ENCODE data around the gene USH1C. TPM values are rescaled to one million over a fixed set of nuclear protein-coding genes. Genes with fewer than 3 reads are reported as not detected.

USH1C gene
- total and polyA plus RNA-seq, 2 of the 13 experiments (the other 11 are each of a cell fraction or from before 2014, with no cell fraction given): not detected

- in situ Hi-C loops (cut with HindIII; ENCODE audit: extremely low pct_ligation_motif_present, low pct_unique_long_range_greater_than_20kb) (loop anchor here (5.0 kb wide), 1 partner anchor 88 kb away; no protein-coding TSS in a partner anchor), intact Hi-C loops (cut with micrococcal nuclease; ENCODE audit: unreplicated experiment) (no loop called here)
- Histone ChIP-seq H3K4me2 (ENCODE audit: low read depth, low read length) (no peak overlapping the region), H3K36me3 (replicated peaks in 1 of 2; ENCODE audit: control insufficient read depth in 1 of 2, insufficient read depth in 2 of 2, low read length in 2 of 2) (no peaks in the 10 kb centered on the region), H3K27ac (ENCODE audit: extremely low read length, insufficient read depth, low read length) (no peak overlapping the region), H3K9me3 (ENCODE audit: low read length) (no peaks in the 10 kb centered on the region), H3K4me3 (replicated peaks in 1 of 3; ENCODE audit: insufficient read depth in 1 of 3, low read depth in 2 of 3, low read length in 3 of 3) (no peak overlapping the region), H3K79me2 (ENCODE audit: insufficient read depth, low read length) (no peaks in the 10 kb centered on the region), H3K9ac (ENCODE audit: insufficient read depth, low read depth, low read length) (no peak overlapping the region), H3K4me1 (ENCODE audit: insufficient read depth, low read length) (no peaks in the 10 kb centered on the region), H2AFZ (ENCODE audit: low read length) (no peak overlapping the region), H4K20me1 (ENCODE audit: insufficient read depth, low read length) (no peaks in the 10 kb centered on the region), H3K27me3 (ENCODE audit: control insufficient read depth in 1 of 2, insufficient read depth in 2 of 2, low read length in 2 of 2) (peaks cover 2 to 10% of the 10 kb centered on the region in 2 experiments; a peak in 3 of 5 replicates)
- 43% methylated on average over 6 of the region's 6 CpGs for WGBS (ENCODE audit: low lambda C conversion rate)
- FAIRE-seq (no peak), DNase-seq (ENCODE audit: low spot score) (no peak), ATAC-seq (no peak)
- BruUV-seq (replicated peaks): no TSS peak
- ChIA-PET POLR2A (no interaction called here), CTCF (ENCODE audit: low intra/inter-chr PET ratio, low total read pairs) (no interaction called here)
- TF ChIP-seq ATAD3A (CRISPR knock-in tag; IDR thresholded peaks at IDR 0.05): no peak
Measured at GRCh38 chr11:17469998-17470397, 74.2 kb downstream of the USH1C start.

- Histone ChIP-seq H3K27ac (ENCODE audit: extremely low read length, insufficient read depth, low read length) (no peak overlapping the region), H3K4me3 (replicated peaks in 1 of 3; ENCODE audit: insufficient read depth in 1 of 3, low read depth in 2 of 3, low read length in 3 of 3) (no peak overlapping the region), H2AFZ (ENCODE audit: low read length) (no peak overlapping the region), H3K9ac (ENCODE audit: insufficient read depth, low read depth, low read length) (no peak overlapping the region), H3K79me2 (ENCODE audit: insufficient read depth, low read length) (no peaks in the 10 kb centered on the region), H3K4me1 (ENCODE audit: insufficient read depth, low read length) (no peaks in the 10 kb centered on the region), H4K20me1 (ENCODE audit: insufficient read depth, low read length) (no peaks in the 10 kb centered on the region), H3K36me3 (replicated peaks in 1 of 2; ENCODE audit: control insufficient read depth in 1 of 2, insufficient read depth in 2 of 2, low read length in 2 of 2) (no peaks in the 10 kb centered on the region), H3K27me3 (ENCODE audit: control insufficient read depth in 1 of 2, insufficient read depth in 2 of 2, low read length in 2 of 2) (peaks cover 0 to 2% of the 10 kb centered on the region in 2 experiments; a peak in 2 of 5 replicates), H3K9me3 (ENCODE audit: low read length) (no peaks in the 10 kb centered on the region), H3K4me2 (ENCODE audit: low read depth, low read length) (no peak overlapping the region)
- intact Hi-C loops (cut with micrococcal nuclease; ENCODE audit: unreplicated experiment): no loop called here
- no peak for FAIRE-seq
- no peak for ATAC-seq
- no peak for DNase-seq (ENCODE audit: low spot score)
- TF ChIP-seq ARHGAP35 (CRISPR knock-in tag; IDR thresholded peaks at IDR 0.05; ENCODE audit: borderline replicate concordance): no peak
- CTCF ChIA-PET (ENCODE audit: low intra/inter-chr PET ratio, low total read pairs): no interaction called here
- no TSS peak for BruUV-seq (replicated peaks)
- POLR2A ChIA-PET: no interaction called here
- WGBS (ENCODE audit: low lambda C conversion rate): 34% methylated on average over 4 of the region's 4 CpGs
- in situ Hi-C loops (cut with HindIII; ENCODE audit: extremely low pct_ligation_motif_present, low pct_unique_long_range_greater_than_20kb): no loop called here
Measured at GRCh38 chr11:17468122-17468521, 76.1 kb downstream of the USH1C start.
